ENCODE measurements around the gene COL4A2. TPM values are rescaled to one million over a fixed set of nuclear protein-coding genes. Genes with fewer than 3 reads are reported as not detected.

The COL4A2 gene
- total RNA-seq, 6 experiments from 2014 or later = 8.4 to 65.8 (median 42.5) TPM

- intact Hi-C loops (cut with DNase I) = no loop called here
- Histone ChIP-seq H3K4me1 (no peaks in the 10 kb centered on the region), H3K27ac (no peak overlapping the region), H3K9me3 (no peaks in the 10 kb centered on the region), H3K27me3 (no peaks in the 10 kb centered on the region), H3K4me3 (no peak overlapping the region), H3K36me3 (no peaks in the 10 kb centered on the region)
- ATAC-seq = no peak
- WGBS (ENCODE audit: insufficient coverage, low coverage, low lambda C conversion rate, missing lambda C conversion rate) = 43% methylated on average over 2 of the region's 2 CpGs
- TF ChIP-seq CTCF (IDR thresholded peaks at IDR 0.05) (no peak), POLR2A (IDR thresholded peaks at IDR 0.05) (no peak)
- DNase-seq = no peak
Measured at GRCh38 chr13:110403721-110404120, 96.6 kb downstream of the COL4A2 start.

GRCh38 chr13:110404321-110404720 lies 97.2 kb downstream of the COL4A2 start:
- intact Hi-C loops (cut with DNase I) = no loop called here
- no peaks in the 10 kb centered on the region for H3K9me3 ChIP-seq
- DNase-seq = no peak
- no peak overlapping the region for H3K4me3 ChIP-seq
- no peaks in the 10 kb centered on the region for H3K36me3 ChIP-seq
- 70% methylated on average over 2 of the region's 4 CpGs for WGBS (ENCODE audit: insufficient coverage, low coverage, low lambda C conversion rate, missing lambda C conversion rate)
- ATAC-seq = no peak
- no peaks in the 10 kb centered on the region for H3K27me3 ChIP-seq
- no peaks in the 10 kb centered on the region for H3K4me1 ChIP-seq
- no peak overlapping the region for H3K27ac ChIP-seq
- no peak for TF ChIP-seq POLR2A (IDR thresholded peaks at IDR 0.05)
- no peak for TF ChIP-seq CTCF (IDR thresholded peaks at IDR 0.05)

- no peaks in the 10 kb centered on the region for H3K36me3 ChIP-seq
- intact Hi-C loops (cut with DNase I) = no loop called here
- H3K27me3 ChIP-seq = no peaks in the 10 kb centered on the region
- H3K4me3 ChIP-seq = no peak overlapping the region
- no peak for DNase-seq
- no peak overlapping the region for H3K27ac ChIP-seq
- H3K4me1 ChIP-seq = no peaks in the 10 kb centered on the region
- TF ChIP-seq POLR2A (IDR thresholded peaks at IDR 0.05) (no peak), CTCF (IDR thresholded peaks at IDR 0.05) (no peak)
- WGBS (ENCODE audit: insufficient coverage, low coverage, low lambda C conversion rate, missing lambda C conversion rate) = 61% methylated on average over 9 of the region's 12 CpGs
- H3K9me3 ChIP-seq = no peaks in the 10 kb centered on the region
- ATAC-seq = no peak
Measured at GRCh38 chr13:110405597-110406450, 98.7 kb downstream of the COL4A2 start.

GRCh38 chr13:110407021-110407420 lies 99.9 kb downstream of the COL4A2 start:
- H3K36me3 ChIP-seq = no peaks in the 10 kb centered on the region
- WGBS (ENCODE audit: insufficient coverage, low coverage, low lambda C conversion rate, missing lambda C conversion rate) = 69% methylated on average over 14 of the region's 14 CpGs
- no peaks in the 10 kb centered on the region for H3K27me3 ChIP-seq
- ATAC-seq = no peak
- no peak overlapping the region for H3K4me3 ChIP-seq
- TF ChIP-seq CTCF (IDR thresholded peaks at IDR 0.05) (no peak), POLR2A (IDR thresholded peaks at IDR 0.05) (no peak)
- no peaks in the 10 kb centered on the region for H3K4me1 ChIP-seq
- H3K9me3 ChIP-seq = no peaks in the 10 kb centered on the region
- intact Hi-C loops (cut with DNase I) = no loop called here
- H3K27ac ChIP-seq = no peak overlapping the region
- no peak for DNase-seq

All from right lobe of liver (tissue), 6 donors.